ENCODE data around the gene UTF1. TPM values are rescaled to one million over a fixed set of nuclear protein-coding genes. Genes with fewer than 3 reads are reported as not detected.

UTF1 gene
- total and polyA plus RNA-seq, 4 donors: 0.06 to 0.52 TPM; not detected in 2

- ATAC-seq (ENCODE audit: insufficient read depth, low FRiP score): no peak
- WGBS, 2 donors: 45 to 55% methylated on average over 30 of the region's 30 CpGs
- no peak overlapping the region for H3K4me3 ChIP-seq
- H3K27me3 ChIP-seq (ENCODE audit: control insufficient read depth in 3 of 3, insufficient read depth in 3 of 3, low read length in 2 of 3): peaks cover 14 to 30% (median 24%) of the 10 kb centered on the region in 3 donors
- DNase-seq: no peak
- H3K36me3 ChIP-seq (ENCODE audit: control insufficient read depth in 4 of 4, insufficient read depth in 4 of 4, low read length in 4 of 4): no peaks in the 10 kb centered on the region
- H3K27ac ChIP-seq (ENCODE audit: low read depth in 1 of 2, low read length in 1 of 2): no peak overlapping the region
- TF ChIP-seq CTCF (IDR thresholded peaks at IDR 0.05; ENCODE audit: control extremely low read depth, extremely low read depth): no peak
- H3K9me3 ChIP-seq (ENCODE audit: control insufficient read depth in 4 of 4, insufficient read depth in 3 of 4, low read length in 3 of 4): peaks cover 0 to 5% (median 0%) of the 10 kb centered on the region in 4 donors
- peaks cover 0 to 5% (median 0%) of the 10 kb centered on the region in 5 donors for H3K4me1 ChIP-seq (ENCODE audit: control insufficient read depth in 5 of 5, insufficient read depth in 5 of 5, low read length in 5 of 5)
- no peak overlapping the region for H3K9ac ChIP-seq (ENCODE audit: insufficient read depth in 1 of 2, low read length in 2 of 2)
These were observed 3.7 kb upstream of the UTF1 start for GRCh38 chr10:133226251-133226808.

DNA sequence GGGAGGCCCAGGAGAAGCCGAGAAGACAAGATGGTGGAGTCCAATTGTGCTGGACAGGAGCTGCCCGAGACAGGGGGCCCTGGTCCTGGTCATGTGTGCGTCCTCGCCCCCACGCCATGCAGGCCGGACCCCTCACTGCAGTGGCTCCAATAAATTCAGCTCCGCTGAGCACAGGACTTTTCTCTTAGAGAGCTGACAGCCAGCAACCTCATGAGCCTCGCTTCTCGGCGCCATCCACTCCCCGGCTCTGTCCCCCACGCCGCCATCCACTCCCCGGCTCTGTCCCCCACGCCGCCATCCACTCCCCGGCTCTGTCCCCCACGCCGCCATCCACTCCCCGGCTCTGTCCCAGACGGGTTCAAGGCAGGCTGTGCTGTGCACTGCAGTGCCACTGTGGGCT lies 2.8 kb upstream of the UTF1 start:
- H3K9ac ChIP-seq (ENCODE audit: insufficient read depth in 1 of 2, low read length in 2 of 2): no peak overlapping the region
- peaks cover 0 to 5% (median 0%) of the 10 kb centered on the region in 5 donors for H3K4me1 ChIP-seq (ENCODE audit: control insufficient read depth in 5 of 5, insufficient read depth in 5 of 5, low read length in 5 of 5)
- TF ChIP-seq CTCF (IDR thresholded peaks at IDR 0.05; ENCODE audit: control extremely low read depth, extremely low read depth): no peak
- H3K9me3 ChIP-seq (ENCODE audit: control insufficient read depth in 4 of 4, insufficient read depth in 3 of 4, low read length in 3 of 4): peaks cover 0 to 5% (median 0%) of the 10 kb centered on the region in 4 donors
- ATAC-seq (ENCODE audit: insufficient read depth, low FRiP score) (no peak), DNase-seq (no peak)
- H3K4me3 ChIP-seq: no peak overlapping the region
- no peak overlapping the region for H3K27ac ChIP-seq (ENCODE audit: low read depth in 1 of 2, low read length in 1 of 2)
- no peaks in the 10 kb centered on the region for H3K36me3 ChIP-seq (ENCODE audit: control insufficient read depth in 4 of 4, insufficient read depth in 4 of 4, low read length in 4 of 4)
- WGBS, 2 donors: 88 to 90% methylated on average over 21 of the region's 21 CpGs
- peaks cover 20 to 39% (median 33%) of the 10 kb centered on the region in 3 donors for H3K27me3 ChIP-seq (ENCODE audit: control insufficient read depth in 3 of 3, insufficient read depth in 3 of 3, low read length in 2 of 3)

DNA sequence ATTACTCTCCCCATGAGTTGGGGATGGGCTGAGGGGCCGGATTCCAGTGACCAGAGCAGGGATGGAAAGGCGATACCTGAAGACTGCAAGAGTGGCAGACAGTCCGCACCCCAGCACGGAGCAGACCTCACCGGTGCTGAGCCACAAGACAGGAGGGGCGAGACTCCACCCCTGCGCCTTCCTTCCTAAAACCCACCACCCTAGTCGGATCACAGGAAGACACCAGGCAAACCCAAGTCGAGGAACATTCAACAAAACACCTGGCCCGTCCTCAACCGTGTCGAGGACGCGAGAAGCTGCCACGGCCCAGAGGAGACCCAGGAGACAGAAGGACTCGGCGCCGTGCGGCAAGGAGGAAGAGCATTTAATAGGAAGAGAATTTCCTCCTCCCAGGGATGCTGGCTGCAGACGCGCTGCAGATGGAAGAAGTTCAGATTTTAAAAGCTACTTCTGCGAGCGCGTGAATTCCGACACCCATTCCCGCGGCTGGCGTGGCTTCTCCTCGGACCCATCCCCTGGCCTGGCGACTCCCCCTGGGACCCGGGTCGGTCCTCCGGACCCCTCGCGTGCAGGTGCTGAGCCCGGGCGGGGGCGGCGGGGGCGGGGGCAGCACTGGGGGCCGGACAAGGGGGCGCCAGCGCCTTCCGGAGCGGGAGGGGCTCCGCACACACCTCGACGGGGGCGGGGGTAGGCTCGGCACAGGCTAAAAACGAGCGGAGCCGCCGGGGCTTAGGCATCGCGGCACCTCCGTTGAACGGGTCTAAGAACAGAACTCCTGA lies 563 bp upstream of the UTF1 start:
- H3K27ac ChIP-seq (ENCODE audit: low read depth in 1 of 2, low read length in 1 of 2): no peak overlapping the region
- peaks cover 0 to 5% (median 0%) of the 10 kb centered on the region in 5 donors for H3K4me1 ChIP-seq (ENCODE audit: control insufficient read depth in 5 of 5, insufficient read depth in 5 of 5, low read length in 5 of 5)
- H3K36me3 ChIP-seq (ENCODE audit: control insufficient read depth in 4 of 4, insufficient read depth in 4 of 4, low read length in 4 of 4): no peaks in the 10 kb centered on the region
- TF ChIP-seq CTCF (IDR thresholded peaks at IDR 0.05; ENCODE audit: control extremely low read depth, extremely low read depth): no peak
- H3K4me3 ChIP-seq: no peak overlapping the region
- no peak for DNase-seq
- ATAC-seq (ENCODE audit: insufficient read depth, low FRiP score): no peak
- H3K27me3 ChIP-seq (ENCODE audit: control insufficient read depth in 3 of 3, insufficient read depth in 3 of 3, low read length in 2 of 3): peaks cover 35 to 52% (median 41%) of the 10 kb centered on the region in 3 donors
- H3K9me3 ChIP-seq (ENCODE audit: control insufficient read depth in 4 of 4, insufficient read depth in 3 of 4, low read length in 3 of 4): peaks cover 0 to 7% (median 0%) of the 10 kb centered on the region in 4 donors
- H3K9ac ChIP-seq (ENCODE audit: insufficient read depth in 1 of 2, low read length in 2 of 2): no peak overlapping the region
- WGBS, 2 donors: 8 to 9% methylated on average over 43 to 58 of the region's 58 CpGs
